Measurements from ENCODE around the gene ADAMTS2.

ADAMTS2 gene

GRCh38 chr5:179309383-179309670, 35.9 kb downstream of the ADAMTS2 start:
- DNase-seq = no peak

GRCh38 chr5:179308563-179309382, 36.5 kb downstream of the ADAMTS2 start:
- no peak for DNase-seq

GRCh38 chr5:179307931-179308471, 37.3 kb downstream of the ADAMTS2 start:
- DNase-seq = no peak

GRCh38 chr5:179307013-179307800, 38.1 kb downstream of the ADAMTS2 start:
- DNase-seq = no peak

- no peak for DNase-seq
These were observed 38.9 kb downstream of the ADAMTS2 start for GRCh38 chr5:179306191-179307012.

- no peak for DNase-seq
These were observed 40.4 kb downstream of the ADAMTS2 start for GRCh38 chr5:179304871-179305270.

DNA sequence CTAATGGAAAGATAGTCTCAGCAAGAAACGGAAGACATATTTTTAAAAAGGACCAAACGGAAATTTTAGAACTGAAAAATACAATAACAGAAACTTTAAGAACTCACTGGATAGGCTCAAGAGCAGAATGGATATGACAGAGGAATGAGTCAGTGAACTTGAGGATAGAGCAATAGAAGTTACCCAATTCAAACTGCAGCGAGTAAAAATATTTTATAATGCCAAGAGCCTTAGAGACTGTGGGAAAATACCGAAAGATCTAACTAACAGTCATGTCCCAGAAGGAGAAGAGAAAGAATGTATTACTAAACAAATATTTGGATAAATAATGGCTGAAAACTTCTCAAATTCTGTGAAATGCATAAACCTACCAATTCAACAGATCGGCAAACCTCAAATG, 40.8 kb downstream of the ADAMTS2 start:
- DNase-seq = no peak

- no peak for DNase-seq
These were observed 41.6 kb downstream of the ADAMTS2 start for GRCh38 chr5:179303451-179304200.

- no peak for DNase-seq
These were observed 42.6 kb downstream of the ADAMTS2 start for GRCh38 chr5:179302499-179303185.

GRCh38 chr5:179301796-179302195, 43.5 kb downstream of the ADAMTS2 start:
- DNase-seq = no peak

- DNase-seq = no peak
These were observed 43.9 kb downstream of the ADAMTS2 start for GRCh38 chr5:179301376-179301775.

DNA sequence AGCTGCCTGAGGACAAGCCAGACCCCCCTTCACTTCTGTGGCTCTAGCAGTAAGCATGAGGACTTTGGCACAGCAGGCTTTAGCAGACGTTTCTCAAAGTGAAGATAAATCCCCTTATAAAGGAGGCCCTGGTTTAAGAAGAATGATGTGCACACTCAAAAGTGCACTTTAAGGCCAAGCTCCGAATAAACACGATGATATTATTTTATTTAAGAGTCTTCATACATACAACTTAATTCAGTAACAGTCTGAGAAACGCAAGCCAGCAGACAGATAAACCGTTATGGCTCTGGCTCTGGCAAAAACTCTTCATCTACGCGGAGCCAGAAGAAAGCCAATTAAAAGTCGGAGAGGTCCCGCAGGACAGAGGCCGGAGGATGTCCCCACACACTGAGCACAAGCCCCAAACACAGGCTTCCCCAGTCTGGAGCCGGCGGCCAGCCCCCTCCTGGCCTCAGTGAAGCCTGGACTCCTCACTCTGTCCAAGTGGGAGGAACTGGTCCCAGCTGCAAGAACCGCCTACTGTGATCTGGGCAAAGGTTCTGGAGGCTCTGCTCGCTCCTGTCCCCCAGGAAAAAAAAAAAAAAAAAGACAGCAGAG, 44.6 kb downstream of the ADAMTS2 start:
- DNase-seq = no peak

DNA sequence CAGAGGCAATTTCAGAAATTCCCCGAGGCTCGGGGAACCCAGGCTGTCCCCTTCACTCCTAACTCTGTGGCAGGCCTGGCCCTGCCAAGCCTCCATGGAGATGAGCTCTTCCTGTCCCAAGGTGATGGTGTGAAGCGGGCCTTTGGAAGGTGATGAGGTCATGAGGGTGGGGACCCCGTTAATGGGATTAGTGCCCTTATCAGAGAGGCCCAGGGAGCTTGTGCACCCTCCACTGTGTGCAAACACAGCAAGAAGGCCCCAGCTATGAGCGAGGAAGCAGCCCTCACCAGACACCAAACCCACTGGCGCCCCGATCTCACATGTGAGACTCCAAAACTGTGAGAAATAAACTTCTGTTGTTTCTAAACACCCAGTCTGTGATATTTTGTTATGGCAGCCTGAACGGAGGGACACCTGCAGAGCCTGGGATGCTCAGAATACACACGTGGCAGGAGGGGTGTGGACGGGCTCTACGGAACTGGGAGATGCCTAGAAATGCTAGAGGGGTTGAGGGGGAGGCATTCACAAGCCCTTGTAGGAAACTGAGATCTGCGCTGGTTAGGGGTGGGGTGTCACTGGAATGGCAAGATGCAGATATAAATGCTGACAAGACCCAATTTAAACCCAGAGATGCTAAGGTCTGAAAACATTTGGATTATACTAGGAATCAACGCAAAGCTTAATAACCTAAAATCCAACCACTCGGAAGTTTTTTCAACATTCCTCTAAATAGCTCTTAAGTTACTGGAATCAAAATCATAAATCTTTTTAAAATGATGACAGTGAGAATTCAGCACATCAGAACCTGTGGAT, 46.9 kb downstream of the ADAMTS2 start:
- no peak for DNase-seq

- DNase-seq = no peak
These were observed 47.6 kb downstream of the ADAMTS2 start for GRCh38 chr5:179297486-179298180.

GRCh38 chr5:179297026-179297425, 48.2 kb downstream of the ADAMTS2 start:
- DNase-seq = no peak

DNA sequence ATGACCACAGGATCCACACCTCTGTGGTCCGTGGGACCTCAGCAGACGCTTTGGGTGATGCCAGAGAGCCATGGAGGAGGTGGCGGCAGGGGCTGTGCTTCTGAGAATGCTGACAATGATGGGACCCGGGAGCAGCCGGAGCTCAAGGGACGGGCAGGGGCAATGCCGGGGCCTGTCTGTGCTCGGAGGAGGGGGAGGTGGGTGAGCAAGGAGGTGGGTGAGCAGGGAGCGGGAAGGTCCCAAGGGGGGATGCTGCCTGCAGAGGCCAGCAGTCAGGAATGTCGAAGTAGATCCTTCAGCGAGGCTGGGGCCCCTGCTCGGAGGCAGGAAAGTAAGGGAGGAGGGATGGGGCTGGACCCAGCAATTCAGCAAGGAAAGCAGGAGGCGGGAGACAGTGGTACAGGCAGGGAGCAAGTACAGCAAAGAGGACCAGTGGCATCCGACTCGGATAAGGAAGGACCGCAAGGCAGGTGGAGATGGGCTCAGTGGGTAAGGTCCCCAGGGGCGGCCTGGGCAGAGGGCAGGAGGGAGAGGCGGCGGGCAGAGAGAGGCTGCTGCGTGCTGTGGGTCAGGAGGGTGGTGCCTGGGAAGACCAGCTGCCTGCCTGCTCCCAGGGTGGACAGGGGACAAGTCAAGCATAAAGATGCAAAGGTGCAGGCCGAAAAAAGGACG, 49.0 kb downstream of the ADAMTS2 start:
- no peak for DNase-seq

- no peak for DNase-seq
These were observed 49.5 kb downstream of the ADAMTS2 start for GRCh38 chr5:179295778-179296149.

DNA sequence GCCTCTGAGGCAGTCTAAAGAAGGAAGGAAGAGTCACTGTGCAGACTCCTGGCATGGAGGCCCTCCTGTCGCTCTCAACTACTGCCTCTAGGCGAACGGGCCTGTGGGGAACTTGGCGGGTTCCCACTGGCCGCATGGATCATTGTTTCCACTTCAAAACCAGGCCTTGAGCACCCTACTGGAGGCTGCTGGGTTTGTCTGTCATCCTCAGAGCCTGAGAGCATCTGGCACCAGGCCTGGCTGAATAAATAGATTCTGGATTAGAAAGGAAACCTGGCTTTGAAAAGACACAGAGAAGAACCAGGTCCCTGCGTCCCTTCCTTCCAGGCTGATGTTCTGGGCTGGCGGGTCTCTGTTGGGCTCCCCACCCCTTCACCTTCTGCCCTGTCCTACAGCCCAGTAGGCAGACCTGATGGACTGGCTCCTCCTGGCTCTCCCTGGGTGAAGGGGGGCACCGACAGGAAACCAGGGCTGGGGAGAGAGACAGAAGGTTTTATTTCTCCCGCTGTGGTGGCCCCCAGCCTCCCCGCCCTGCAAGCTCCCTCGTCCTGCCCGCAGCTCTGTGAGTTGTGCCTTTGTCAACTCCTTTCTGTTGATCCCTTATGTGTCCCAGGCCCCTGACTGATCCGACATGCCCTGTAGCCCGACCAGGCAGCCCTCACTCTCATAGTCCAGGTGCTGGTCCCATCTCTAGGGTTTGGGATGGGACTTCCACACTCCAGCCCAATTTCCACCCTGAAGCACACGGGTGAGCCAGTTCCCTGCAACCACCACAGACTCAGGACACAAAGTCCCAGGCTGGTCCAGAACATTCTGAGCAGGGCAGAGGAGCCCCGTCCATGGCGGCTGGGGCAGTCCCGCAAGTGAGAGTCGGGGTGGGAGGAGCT, 50.1 kb downstream of the ADAMTS2 start:
- DNase-seq = no peak
